ENCODE data around the gene C3AR1.

GRCh38 chr12:8048906-8049305 lies 17.3 kb downstream of the C3AR1 start:
- no peak for TF ChIP-seq GATA2 (IDR thresholded peaks at IDR 0.05; ENCODE audit: low read depth, low read length)
- no peak for TF ChIP-seq GATA3 (IDR thresholded peaks at IDR 0.05; ENCODE audit: low read depth, low read length)

Data from SH-SY5Y (cell line).